Mesenchymal stem cell (in vitro differentiated cells and primary cell): ENCODE data around the gene ZFP64.

ENCODE experiments used
- DNase-seq: peaks from one replicate; pipeline ENCODE4 v3.0.0-alpha.2; 2013
- H2AFZ ChIP-seq: one replicate; pipeline ENCODE4 v1.6.1; 2013; ENCODE audit warnings: low read depth, mild to moderate bottlenecking, control low read depth, inconsistent platforms, low read length, moderate library complexity
- H2AK5ac ChIP-seq: 2 replicates; pipeline ENCODE4 v1.6.1; 2013; ENCODE audit warnings: low read length, moderate library complexity, mild to moderate bottlenecking, inconsistent platforms; ENCODE audit not compliant: severe bottlenecking
- H2BK120ac ChIP-seq: one replicate; pipeline ENCODE4 v1.6.1; 2013; ENCODE audit warnings: low read depth, mild to moderate bottlenecking, inconsistent platforms, low read length, moderate library complexity
- H2BK12ac ChIP-seq, 2 experiments: one replicate each; pipeline ENCODE4 v1.6.1; 2013; ENCODE audit warnings: inconsistent platforms in 2 of 2, low read length in 2 of 2, mild to moderate bottlenecking in 2 of 2, moderate library complexity in 2 of 2, control low read depth in 1 of 2
- H2BK15ac ChIP-seq: one replicate; pipeline ENCODE4 v1.6.1; 2013; ENCODE audit warnings: mild to moderate bottlenecking, low read depth, inconsistent platforms; ENCODE audit not compliant: poor library complexity, severe bottlenecking
- H2BK5ac ChIP-seq: 2 replicates; pipeline ENCODE4 v1.6.1; 2013; ENCODE audit warnings: low read depth, mild to moderate bottlenecking, low read length, control low read depth, inconsistent platforms; ENCODE audit not compliant: poor library complexity, severe bottlenecking
- H3K14ac ChIP-seq, 2 experiments: one replicate each; pipeline ENCODE4 v1.6.1; 2013; ENCODE audit warnings: inconsistent platforms in 2 of 2, low read length in 2 of 2, control low read depth in 1 of 2, mild to moderate bottlenecking in 1 of 2, moderate library complexity in 1 of 2
- H3K18ac ChIP-seq, 2 experiments: one replicate each; pipeline ENCODE4 v1.6.1; 2013; ENCODE audit warnings: inconsistent platforms in 2 of 2, low read length in 2 of 2, control low read depth in 1 of 2, low read depth in 1 of 2, mild to moderate bottlenecking in 1 of 2
- H3K23ac ChIP-seq, 2 experiments: one replicate each; pipeline ENCODE4 v1.6.1; 2013; ENCODE audit warnings: inconsistent platforms in 2 of 2, low read length in 2 of 2, mild to moderate bottlenecking in 2 of 2, moderate library complexity in 2 of 2, control low read depth in 1 of 2
- H3K27ac ChIP-seq: 2 replicates; pipeline ENCODE4 v1.5.1; 2013; ENCODE audit warnings: mild to moderate bottlenecking, moderate library complexity, low read length, control low read depth, inconsistent platforms; ENCODE audit not compliant: poor library complexity, severe bottlenecking
- H3K27me3 ChIP-seq, 2 experiments: 2 replicates each; pipeline versions ENCODE4 v1.6.1 to v1.7.0; 2013; ENCODE audit warnings: low read length in 2 of 2, mild to moderate bottlenecking in 2 of 2, moderate library complexity in 2 of 2, control low read depth in 1 of 2, inconsistent platforms in 1 of 2; ENCODE audit not compliant: control insufficient read depth in 1 of 2, insufficient read depth in 1 of 2
- H3K36me3 ChIP-seq, 2 experiments: 2 replicates each; pipeline versions ENCODE4 v1.6.1 to v1.7.0; 2013; ENCODE audit warnings: low read length in 2 of 2, control low read depth in 1 of 2, inconsistent platforms in 1 of 2, low read depth in 1 of 2, mild to moderate bottlenecking in 1 of 2; ENCODE audit not compliant: insufficient read depth in 2 of 2, control insufficient read depth in 1 of 2
- H3K4ac ChIP-seq, 2 experiments: one replicate each; pipeline ENCODE4 v1.6.1; 2013; ENCODE audit warnings: inconsistent platforms in 2 of 2, low read length in 2 of 2, mild to moderate bottlenecking in 2 of 2, moderate library complexity in 2 of 2, control low read depth in 1 of 2, low read depth in 1 of 2
- H3K4me1 ChIP-seq: 2 replicates; pipeline ENCODE4 v1.6.1; 2013; ENCODE audit warnings: low read depth, low read length, control low read depth; ENCODE audit not compliant: control insufficient read depth, insufficient read depth
- H3K4me2 ChIP-seq: 2 replicates; pipeline ENCODE4 v1.6.1; 2013; ENCODE audit warnings: low read length, mild to moderate bottlenecking, inconsistent platforms; ENCODE audit not compliant: poor library complexity, severe bottlenecking
- H3K4me3 ChIP-seq, 2 experiments: 2 replicates each; pipeline versions ENCODE4 v1.5.1 to v1.7.0; 2013; ENCODE audit warnings: low read length in 2 of 2, mild to moderate bottlenecking in 2 of 2, control low read depth in 1 of 2, low read depth in 1 of 2; ENCODE audit not compliant: insufficient read depth in 1 of 2
- H3K79me1 ChIP-seq: replicated peaks from 2 replicates; pipeline ENCODE4 v1.6.1; 2013; ENCODE audit warnings: mild to moderate bottlenecking, control low read depth, low read length, inconsistent platforms; ENCODE audit not compliant: poor library complexity, severe bottlenecking
- H3K9ac ChIP-seq: 2 replicates; pipeline ENCODE4 v1.7.0; 2013; ENCODE audit warnings: mild to moderate bottlenecking, low read length, moderate library complexity
- H3K9me3 ChIP-seq: 2 replicates; pipeline ENCODE4 v1.7.0; 2013; ENCODE audit warnings: mild to moderate bottlenecking, low read length; ENCODE audit not compliant: control insufficient read depth
- H4K8ac ChIP-seq: one replicate; pipeline ENCODE4 v1.6.1; 2013; ENCODE audit warnings: inconsistent platforms, mild to moderate bottlenecking, low read length, moderate library complexity
- H4K91ac ChIP-seq: one replicate; pipeline ENCODE4 v1.6.1; 2013; ENCODE audit warnings: mild to moderate bottlenecking, low read length, inconsistent platforms
- WGBS: methylation state at CpG from one replicate; pipeline ENCODE4 v1.1.7; 2013; ENCODE audit warnings: mixed read lengths; 5-methylcytosine and 5-hydroxymethylcytosine counted together

Gene ZFP64

DNA sequence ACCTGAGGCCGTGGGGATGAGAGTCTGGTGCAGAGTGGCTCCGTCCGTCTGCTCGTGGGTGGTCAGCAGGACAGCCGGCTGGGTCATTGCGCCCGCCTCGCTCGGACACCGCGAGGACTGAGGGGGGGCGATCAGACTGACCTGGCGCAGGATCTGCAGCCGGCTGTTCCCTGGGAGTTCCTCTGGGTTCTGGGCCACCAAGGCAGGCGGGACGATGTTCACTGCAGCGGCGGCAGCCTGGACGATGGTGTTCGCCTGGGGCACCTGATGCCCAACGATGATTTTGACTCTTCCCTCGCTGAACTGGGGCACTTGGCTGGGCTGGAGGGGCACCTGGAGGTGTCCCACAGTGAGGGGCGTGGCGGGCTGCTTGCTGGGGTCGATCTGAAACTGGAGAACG, 39.2 kb downstream of the ZFP64 start:
- no peak for DNase-seq
- peaks cover 23 to 45% of the 10 kb centered on the region in 2 experiments for H3K36me3 ChIP-seq
- H3K4me2 ChIP-seq, result no peak overlapping the region
- no peak overlapping the region for H2BK5ac ChIP-seq
- H3K27ac ChIP-seq, result no peak overlapping the region
- no peak overlapping the region for H3K14ac ChIP-seq
- no peak overlapping the region for H3K9ac ChIP-seq
- no peaks in the 10 kb centered on the region for H3K27me3 ChIP-seq
- peaks cover 11% of the 10 kb centered on the region for H3K79me1 ChIP-seq
- no peak overlapping the region for H3K4ac ChIP-seq
- H3K4me1 ChIP-seq, result no peaks in the 10 kb centered on the region
- H3K23ac ChIP-seq, result no peak overlapping the region
- H2AFZ ChIP-seq, result no peak overlapping the region
- H2AK5ac ChIP-seq, result no peak overlapping the region
- no peak overlapping the region for H2BK12ac ChIP-seq
- no peak overlapping the region for H3K18ac ChIP-seq
- no peak overlapping the region for H2BK120ac ChIP-seq
- no peak overlapping the region for H4K8ac ChIP-seq
- no peak overlapping the region for H2BK15ac ChIP-seq
- H3K9me3 ChIP-seq, result peaks cover 4% of the 10 kb centered on the region
- no peak overlapping the region for H4K91ac ChIP-seq
- WGBS, result 96% methylated on average over 26 of the region's 26 CpGs
- no peak overlapping the region for H3K4me3 ChIP-seq

DNA sequence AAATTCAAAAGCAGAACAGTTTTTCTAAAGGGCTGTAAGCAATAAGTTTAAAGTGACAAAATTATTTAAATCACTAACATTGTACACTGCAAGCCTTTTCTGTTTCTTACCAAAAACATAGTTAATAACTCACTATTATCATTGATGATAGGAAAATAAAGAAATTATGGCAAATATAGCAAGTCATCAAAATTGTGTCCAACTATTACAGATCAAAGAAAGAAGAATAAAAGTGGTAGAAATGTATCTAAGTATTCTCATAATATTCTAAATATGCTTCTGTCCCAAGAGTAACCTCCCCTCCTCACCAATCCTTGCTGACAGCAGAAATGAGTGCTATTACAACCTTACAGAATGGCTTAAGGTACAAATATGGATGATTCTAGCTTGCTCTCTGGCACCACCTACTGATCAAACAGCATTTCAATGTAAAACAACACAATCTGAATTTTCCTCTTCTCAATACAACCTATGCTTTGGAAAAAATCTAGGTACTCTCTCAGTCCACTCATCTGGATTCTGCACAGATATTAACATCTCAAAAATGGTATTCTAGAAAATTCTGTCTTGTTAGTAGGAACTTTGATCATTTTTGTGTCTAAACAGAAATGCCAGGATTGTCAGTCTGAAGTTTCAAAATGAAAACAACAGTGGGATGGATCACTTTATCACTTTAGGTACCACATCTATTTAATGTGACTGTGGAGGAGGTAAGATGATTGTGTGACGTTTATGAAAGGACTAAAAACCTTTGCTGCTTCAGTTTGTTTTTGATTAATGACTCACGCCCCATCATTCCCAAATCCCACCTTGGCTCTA, 40.9 kb downstream of the ZFP64 start:
- Histone ChIP-seq H3K4me1 (no peaks in the 10 kb centered on the region), H4K91ac (no peak overlapping the region), H3K27ac (no peak overlapping the region), H2BK120ac (no peak overlapping the region), H2BK5ac (no peak overlapping the region), H3K9ac (no peak overlapping the region), H2BK12ac (no peak overlapping the region), H2AK5ac (no peak overlapping the region), H3K23ac (no peak overlapping the region), H3K4me2 (no peak overlapping the region), H3K36me3 (peaks cover 19 to 30% of the 10 kb centered on the region in 2 experiments), H3K14ac (no peak overlapping the region), H2BK15ac (no peak overlapping the region), H3K18ac (no peak overlapping the region), H4K8ac (no peak overlapping the region), H3K27me3 (no peaks in the 10 kb centered on the region), H2AFZ (no peak overlapping the region), H3K79me1 (peaks cover 7% of the 10 kb centered on the region), H3K4me3 (no peak overlapping the region), H3K9me3 (no peaks in the 10 kb centered on the region), H3K4ac (no peak overlapping the region)
- DNase-seq, result peak; percentile 59
- no CpG with 5 or more reads among the region's 2 CpGs for WGBS

DNA sequence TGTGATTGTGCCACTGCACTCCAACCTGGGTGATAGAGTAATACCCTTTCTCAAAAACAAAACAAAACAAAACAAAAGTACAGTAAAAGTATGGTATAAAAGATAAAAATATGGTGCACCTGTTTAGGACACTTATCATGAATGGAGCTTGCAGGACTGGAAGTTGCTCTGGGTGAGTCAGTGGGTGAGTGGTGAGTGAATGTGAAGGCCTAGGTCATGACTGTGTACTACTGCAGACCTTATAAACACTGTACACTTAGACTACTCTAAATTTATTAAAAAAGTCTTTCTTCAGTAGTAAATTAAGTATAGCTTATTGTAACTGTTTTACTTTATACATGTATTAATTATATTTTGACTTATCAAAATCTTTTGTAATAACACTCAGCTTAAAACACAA, 46.0 kb downstream of the ZFP64 start:
- no peak overlapping the region for H3K9ac ChIP-seq
- no peak overlapping the region for H3K27ac ChIP-seq
- H2BK5ac ChIP-seq, result no peak overlapping the region
- H3K23ac ChIP-seq, result no peak overlapping the region
- no peak overlapping the region for H2BK120ac ChIP-seq
- no peaks in the 10 kb centered on the region for H3K4me1 ChIP-seq
- no peak overlapping the region for H3K4ac ChIP-seq
- no peak overlapping the region for H4K91ac ChIP-seq
- H3K79me1 ChIP-seq, result peaks cover 4% of the 10 kb centered on the region
- H3K9me3 ChIP-seq, result peaks cover 6% of the 10 kb centered on the region
- no peaks in the 10 kb centered on the region for H3K27me3 ChIP-seq
- no peak overlapping the region for H2AFZ ChIP-seq
- no peak overlapping the region for H3K18ac ChIP-seq
- no peak overlapping the region for H3K14ac ChIP-seq
- no peak overlapping the region for H3K4me3 ChIP-seq
- H2AK5ac ChIP-seq, result no peak overlapping the region
- H3K4me2 ChIP-seq, result no peak overlapping the region
- no peak overlapping the region for H2BK12ac ChIP-seq
- H4K8ac ChIP-seq, result no peak overlapping the region
- peaks cover 0 to 5% of the 10 kb centered on the region in 2 experiments for H3K36me3 ChIP-seq
- no peak for DNase-seq
- no peak overlapping the region for H2BK15ac ChIP-seq

DNA sequence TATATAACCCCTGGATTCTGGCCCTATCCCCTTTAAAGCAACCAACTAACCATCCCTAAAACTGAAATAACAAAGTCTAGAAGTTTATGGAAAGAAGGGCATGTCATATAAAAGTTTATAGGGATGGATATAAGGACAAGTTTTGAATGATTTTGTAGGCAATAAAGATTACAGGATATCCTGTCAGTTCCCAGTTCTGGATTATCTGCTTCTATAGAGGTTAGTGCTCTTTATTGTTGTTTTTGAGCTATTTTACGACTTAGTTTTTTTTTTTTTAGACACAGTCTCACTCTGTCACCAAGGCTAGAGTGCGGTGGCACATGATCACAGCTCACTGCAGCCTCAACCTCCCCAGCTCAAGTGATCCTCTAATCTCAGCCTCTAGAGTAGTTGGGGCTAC, 48.3 kb downstream of the ZFP64 start:
- no peak overlapping the region for H2AFZ ChIP-seq
- H3K23ac ChIP-seq, result no peak overlapping the region
- H2AK5ac ChIP-seq, result no peak overlapping the region

More for the DNA sequence above, 48.3 kb downstream of the ZFP64 start:
- no peaks in the 10 kb centered on the region for H3K79me1 ChIP-seq
- no peak for DNase-seq
- no peaks in the 10 kb centered on the region for H3K36me3 ChIP-seq
- H3K18ac ChIP-seq, result no peak overlapping the region
- H3K4ac ChIP-seq, result no peak overlapping the region
- 86% methylated on average over 2 of the region's 2 CpGs for WGBS
- no peak overlapping the region for H2BK15ac ChIP-seq
- H4K8ac ChIP-seq, result no peak overlapping the region
- H3K4me3 ChIP-seq, result no peak overlapping the region
- no peaks in the 10 kb centered on the region for H3K4me1 ChIP-seq
- no peak overlapping the region for H2BK12ac ChIP-seq
- H3K27ac ChIP-seq, result no peak overlapping the region
- H3K9ac ChIP-seq, result no peak overlapping the region
- peaks cover 6% of the 10 kb centered on the region for H3K9me3 ChIP-seq
- no peak overlapping the region for H3K4me2 ChIP-seq
- no peak overlapping the region for H3K14ac ChIP-seq
- H3K27me3 ChIP-seq, result no peaks in the 10 kb centered on the region
- H4K91ac ChIP-seq, result no peak overlapping the region
- no peak overlapping the region for H2BK5ac ChIP-seq
- no peak overlapping the region for H2BK120ac ChIP-seq
